Testis (tissue), 3 donors: ENCODE data around the gene BRAF. TPM values are rescaled to one million over a fixed set of nuclear protein-coding genes. Genes with fewer than 3 reads are reported as not detected.

Source experiments
- DNase-seq: peaks from one replicate; pipeline ENCODE4 v3.0.0-alpha.2; 2019
- H3K27ac ChIP-seq, 2 donors: fragments of 200-600 bp; sonication (generic); one replicate each; pipeline ENCODE4 v1.5.1; 2019
- H3K27me3 ChIP-seq: fragments of 200-600 bp; sonication (generic); one replicate; pipeline ENCODE4 v1.5.1; 2019
- H3K36me3 ChIP-seq: fragments of 200-600 bp; sonication (generic); one replicate; pipeline ENCODE4 v1.5.1; 2017; ENCODE audit warnings: low read depth; ENCODE audit errors: missing control alignments
- H3K4me1 ChIP-seq: fragments of 200-600 bp; sonication (generic); one replicate; pipeline ENCODE4 v1.5.1; 2019
- H3K4me3 ChIP-seq, 2 donors: fragments of 200-600 bp; sonication (generic); one replicate each; pipeline ENCODE4 v1.5.1; 2017 to 2019
- H3K9me3 ChIP-seq: fragments of 200-600 bp; sonication (generic); one replicate; pipeline ENCODE4 v1.5.1; 2017
- POLR2A ChIP-seq: fragments of 450-650 bp; IDR thresholded peaks from one replicate; pipeline ENCODE4 v1.6.1; 2017; ENCODE audit warnings: antibody characterized with exemption, mild to moderate bottlenecking, moderate library complexity
- WGBS, 2 donors: methylation state at CpG; one replicate each; pipeline ENCODE4 v1.1.5; 2018; 5-methylcytosine and 5-hydroxymethylcytosine counted together
- intact Hi-C: fragments of 100-400 bp; cut with DNase I; formaldehyde crosslinking; loops from one replicate; pipeline ENCODE4 v1.15.1; 2023; ENCODE audit warnings: low total_unique reads
- polyA plus RNA-seq: library from polyadenylated mRNA; stranded (reverse); fragments of 350-450 nt; fragmentation: Illumina TruSeq; extraction: RNeasy Lipid Tissue Mini Kit (QIAGEN cat#74804); gene quantifications from one replicate; pipeline ENCODE4 v1.2.3, GENCODE V29; 2014; ENCODE audit warnings: low read depth, low replicate concordance; ENCODE audit not compliant: insufficient read depth
- total RNA-seq, 2 donors: library from RNA; depleted of rRNA; stranded (reverse); fragments of >200 nt; gene quantifications; one replicate each; pipeline ENCODE4 v1.2.3, GENCODE V29; 2016
- TF ChIP-seq, protein P1 (sequence below), 3 experiments: fragments of 450-650 bp in 2 of 3; fragments of 200-600 bp in 1 of 3; sonication (generic) in 1 of 3; IDR thresholded peaks; one replicate each; pipeline ENCODE4 v1.5.1; 2016 to 2019; ENCODE audit warnings: antibody characterized with exemption in 3 of 3, mild to moderate bottlenecking in 2 of 3, moderate library complexity in 1 of 3

BRAF gene
- total and polyA plus RNA-seq, 3 donors from 2014 or later: 63.3 to 124 (median 82.6) TPM

DNA sequence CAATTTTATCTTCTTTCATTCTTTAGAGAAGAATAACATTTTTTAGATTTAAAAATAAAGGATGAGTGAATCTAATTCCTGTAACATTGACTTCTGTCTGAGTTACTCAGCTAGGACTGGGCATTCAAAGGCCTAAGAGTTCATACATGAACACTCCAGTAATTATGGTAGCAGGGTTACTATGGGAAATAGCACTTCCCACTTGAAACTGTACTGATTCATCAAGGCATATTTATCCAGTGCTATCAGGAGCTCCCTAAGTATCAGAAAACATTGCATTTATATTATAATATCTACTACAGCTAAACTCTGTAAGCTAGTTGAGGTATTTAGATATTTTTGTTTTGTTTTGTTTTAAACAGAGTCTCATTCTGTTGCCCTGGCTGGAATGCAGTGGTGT, 186.4 kb downstream of the BRAF start:
- no peak for DNase-seq
- TF ChIP-seq POLR2A: no peak
- TF ChIP-seq, protein P1, sequence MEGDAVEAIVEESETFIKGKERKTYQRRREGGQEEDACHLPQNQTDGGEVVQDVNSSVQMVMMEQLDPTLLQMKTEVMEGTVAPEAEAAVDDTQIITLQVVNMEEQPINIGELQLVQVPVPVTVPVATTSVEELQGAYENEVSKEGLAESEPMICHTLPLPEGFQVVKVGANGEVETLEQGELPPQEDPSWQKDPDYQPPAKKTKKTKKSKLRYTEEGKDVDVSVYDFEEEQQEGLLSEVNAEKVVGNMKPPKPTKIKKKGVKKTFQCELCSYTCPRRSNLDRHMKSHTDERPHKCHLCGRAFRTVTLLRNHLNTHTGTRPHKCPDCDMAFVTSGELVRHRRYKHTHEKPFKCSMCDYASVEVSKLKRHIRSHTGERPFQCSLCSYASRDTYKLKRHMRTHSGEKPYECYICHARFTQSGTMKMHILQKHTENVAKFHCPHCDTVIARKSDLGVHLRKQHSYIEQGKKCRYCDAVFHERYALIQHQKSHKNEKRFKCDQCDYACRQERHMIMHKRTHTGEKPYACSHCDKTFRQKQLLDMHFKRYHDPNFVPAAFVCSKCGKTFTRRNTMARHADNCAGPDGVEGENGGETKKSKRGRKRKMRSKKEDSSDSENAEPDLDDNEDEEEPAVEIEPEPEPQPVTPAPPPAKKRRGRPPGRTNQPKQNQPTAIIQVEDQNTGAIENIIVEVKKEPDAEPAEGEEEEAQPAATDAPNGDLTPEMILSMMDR (IDR thresholded peaks at IDR 0.05): no peak
- Histone ChIP-seq H3K4me3 (no peak overlapping the region), H3K9me3 (no peaks in the 10 kb centered on the region), H3K27me3 (no peaks in the 10 kb centered on the region), H3K27ac (no peak overlapping the region), H3K4me1 (no peaks in the 10 kb centered on the region), H3K36me3 (no peaks in the 10 kb centered on the region)
- intact Hi-C loops: no loop called here

DNA sequence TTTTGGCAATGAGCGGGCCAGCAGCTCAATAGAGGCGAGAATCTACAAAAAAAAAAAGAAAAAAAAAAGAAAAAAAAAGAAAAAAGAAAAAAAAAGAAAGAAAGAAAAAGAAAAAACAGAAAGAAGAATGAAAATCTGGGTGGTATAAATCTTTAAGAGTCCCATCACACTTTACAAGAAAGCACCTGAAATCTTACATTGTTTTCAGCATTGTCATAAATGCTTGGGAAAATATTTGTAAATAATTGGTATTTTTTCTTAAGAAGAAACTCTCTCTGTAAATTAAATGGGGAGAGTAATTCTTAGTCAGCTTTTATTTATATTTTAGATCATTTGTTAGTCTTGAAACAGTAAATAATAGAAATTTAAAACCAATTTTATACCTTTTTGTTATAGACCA, 190.0 kb downstream of the BRAF start:
- H3K36me3 ChIP-seq: no peaks in the 10 kb centered on the region
- H3K27ac ChIP-seq: no peak overlapping the region
- intact Hi-C loops: no loop called here
- no peaks in the 10 kb centered on the region for H3K27me3 ChIP-seq
- H3K4me3 ChIP-seq: no peak overlapping the region
- DNase-seq: no peak
- WGBS, 2 donors: 96 to 97% methylated on average over 2 of the region's 2 CpGs
- H3K9me3 ChIP-seq: no peaks in the 10 kb centered on the region
- TF ChIP-seq, protein P1 (IDR thresholded peaks at IDR 0.05): no peak
- TF ChIP-seq POLR2A: no peak
- no peaks in the 10 kb centered on the region for H3K4me1 ChIP-seq

DNA sequence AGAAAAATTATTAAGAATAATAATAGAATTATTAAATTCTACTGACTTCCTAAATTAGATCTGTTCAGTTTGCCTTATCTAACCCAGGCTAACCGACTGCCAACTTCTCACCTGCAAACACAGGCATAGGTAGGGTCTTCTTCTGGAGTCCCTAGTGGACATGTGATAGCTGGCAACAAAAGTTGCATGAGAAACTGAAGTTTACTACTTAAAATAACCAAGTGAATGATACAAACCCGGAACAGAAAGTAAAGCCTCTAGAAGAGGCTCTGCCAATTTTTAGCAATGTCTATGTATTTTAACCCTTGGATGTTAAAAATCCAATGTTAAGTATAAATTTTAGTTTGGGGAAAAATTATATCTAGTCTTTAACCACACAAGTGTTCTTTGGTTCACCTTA, 190.6 kb downstream of the BRAF start:
- H3K27me3 ChIP-seq: no peaks in the 10 kb centered on the region
- no peak for DNase-seq
- H3K27ac ChIP-seq: no peak overlapping the region
- intact Hi-C loops: no loop called here
- H3K4me3 ChIP-seq: no peak overlapping the region
- no peaks in the 10 kb centered on the region for H3K36me3 ChIP-seq
- WGBS, 2 donors: 69 to 70% methylated on average over 2 of the region's 2 CpGs
- no peaks in the 10 kb centered on the region for H3K4me1 ChIP-seq
- TF ChIP-seq, protein P1 (IDR thresholded peaks at IDR 0.05): no peak
- TF ChIP-seq POLR2A: no peak
- no peaks in the 10 kb centered on the region for H3K9me3 ChIP-seq

DNA sequence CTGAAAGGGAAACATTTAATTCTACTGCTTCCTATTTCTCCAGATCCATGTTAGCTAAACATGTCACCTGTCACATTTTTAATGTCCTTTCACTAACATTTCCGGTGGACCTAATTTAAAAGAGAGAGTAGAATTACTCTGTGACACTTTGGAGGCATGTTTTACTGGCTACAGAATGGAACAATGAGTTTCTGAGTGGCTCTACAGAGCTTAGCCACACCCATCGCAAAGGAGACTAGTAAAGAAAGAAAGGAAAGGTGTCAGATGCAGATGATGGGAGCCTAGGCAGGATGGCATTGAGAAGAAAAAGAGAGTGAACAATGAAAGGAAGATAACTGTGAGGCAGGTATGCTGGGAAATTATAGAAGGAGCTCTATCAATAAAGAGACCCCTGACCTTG, 192.3 kb downstream of the BRAF start:
- 89 to 93% methylated on average over 2 of the region's 2 CpGs for WGBS, 2 donors
- no peak for TF ChIP-seq POLR2A
- TF ChIP-seq, protein P1 (IDR thresholded peaks at IDR 0.05): no peak
- H3K9me3 ChIP-seq: no peaks in the 10 kb centered on the region
- no peaks in the 10 kb centered on the region for H3K4me1 ChIP-seq
- DNase-seq: no peak
- H3K4me3 ChIP-seq: no peak overlapping the region
- H3K27ac ChIP-seq: no peak overlapping the region
- H3K36me3 ChIP-seq: no peaks in the 10 kb centered on the region
- intact Hi-C loops: no loop called here
- H3K27me3 ChIP-seq: no peaks in the 10 kb centered on the region

GRCh38 chr7:140726281-140726680, 198.4 kb downstream of the BRAF start:
- Histone ChIP-seq H3K4me1 (no peaks in the 10 kb centered on the region), H3K27ac (no peak overlapping the region), H3K36me3 (no peaks in the 10 kb centered on the region), H3K27me3 (no peaks in the 10 kb centered on the region), H3K4me3 (no peak overlapping the region), H3K9me3 (no peaks in the 10 kb centered on the region)
- WGBS, 2 donors: 46 to 47% methylated on average over 2 of the region's 2 CpGs
- TF ChIP-seq, protein P1 (IDR thresholded peaks at IDR 0.05): peak in 1 of 3 experiments; percentile 11
- TF ChIP-seq POLR2A: no peak
- intact Hi-C loops: no loop called here
- DNase-seq: no peak
